Endothelial cell of umbilical vein (primary cell): ENCODE results near the gene MPND. TPM values are rescaled to one million over a fixed set of nuclear protein-coding genes. Genes with fewer than 3 reads are reported as not detected.

ENCODE experiments used
- BruUV-seq: library from RNA; stranded (reverse); fragments of 400-500 nt; replicated peaks from 2 replicates; lab custom pipeline; 2021; lab: Mats Ljungman, UMichigan
- CTCF ChIA-PET: fragments of 300-600, 350-600 bp; sonication (Branson Sonifier 250); formaldehyde crosslinking; loops from one replicate; lab custom pipeline; 2021; ENCODE audit warnings: antibody characterized with exemption, inconsistent platforms; lab: Charles Lee
- POLR2A ChIA-PET: fragments of 300-600, 350-600 bp; sonication (Branson Sonifier 250); formaldehyde crosslinking; loops from one replicate; lab custom pipeline; 2021; ENCODE audit warnings: antibody characterized with exemption, inconsistent platforms; lab: Charles Lee
- DNase-seq: peaks from one replicate; pipeline ENCODE4 v3.0.0-alpha.2; 2011; ENCODE audit warnings: low read depth, low spot score
- FAIRE-seq: peaks from 2 replicates; lab custom pipeline; 2011; peaks lifted over from hg19 to GRCh38; lab: Jason Lieb, UNC
- H2AFZ ChIP-seq: 2 replicates; pipeline ENCODE4 v1.6.0; 2012; ENCODE audit warnings: low read depth, low read length, control low read depth, inconsistent platforms
- H3K27ac ChIP-seq: 2 replicates; pipeline ENCODE4 v1.5.1; 2011; ENCODE audit warnings: low read depth, mild to moderate bottlenecking, control low read depth, low read length, moderate library complexity; ENCODE audit not compliant: insufficient read depth
- H3K27me3 ChIP-seq, 2 experiments: 2 replicates each; pipeline versions ENCODE4 v1.6.0 to v1.6.1; 2011; ENCODE audit warnings: low read length in 2 of 2, mixed read lengths in 1 of 2; ENCODE audit not compliant: control insufficient read depth in 2 of 2, insufficient read depth in 2 of 2
- H3K36me3 ChIP-seq, 2 experiments: 2 replicates in 1 of 2; 3 replicates in 1 of 2; pipeline ENCODE4 v1.5.1; 2011; ENCODE audit warnings: low read length in 2 of 2, mild to moderate bottlenecking in 1 of 2, moderate library complexity in 1 of 2; ENCODE audit not compliant: control insufficient read depth in 2 of 2, insufficient read depth in 2 of 2; ENCODE audit errors: extremely low read depth in 1 of 2
- H3K4me1 ChIP-seq: 3 replicates; pipeline ENCODE4 v1.5.1; 2011; ENCODE audit warnings: mild to moderate bottlenecking, low read length; ENCODE audit not compliant: control insufficient read depth, insufficient read depth; ENCODE audit errors: extremely low read depth
- H3K4me2 ChIP-seq: 2 replicates; pipeline ENCODE4 v1.6.1; 2011; ENCODE audit warnings: low read length, control low read depth, mixed read lengths; ENCODE audit not compliant: insufficient read depth
- H3K4me3 ChIP-seq, 3 experiments: fragments of 200-600 bp in 1 of 3; sonication (generic), shearing (Covaris generic) in 1 of 3; replicated peaks in 1 of 3; 2 replicates each; pipeline ENCODE4 v1.5.1; 2011 to 2016; ENCODE audit warnings: control low read depth in 3 of 3, low read length in 3 of 3, mild to moderate bottlenecking in 2 of 3, inconsistent platforms in 1 of 3, low read depth in 1 of 3, moderate library complexity in 1 of 3; ENCODE audit not compliant: insufficient read depth in 1 of 3
- H3K79me2 ChIP-seq: 2 replicates; pipeline ENCODE4 v1.6.0; 2012; ENCODE audit warnings: low read length, inconsistent platforms; ENCODE audit not compliant: control insufficient read depth, insufficient read depth
- H3K9ac ChIP-seq: replicated peaks from 2 replicates; pipeline ENCODE3; 2011; ENCODE audit warnings: low read length, control low read depth; ENCODE audit not compliant: insufficient read depth; ENCODE audit errors: extremely low read depth
- H3K9me1 ChIP-seq: replicated peaks from 3 replicates; pipeline ENCODE4 v1.6.0; 2011; ENCODE audit warnings: mild to moderate bottlenecking, low read length; ENCODE audit not compliant: control insufficient read depth, insufficient read depth; ENCODE audit errors: extremely low read depth
- H3K9me3 ChIP-seq: replicated peaks from 2 replicates; pipeline ENCODE4 v1.5.1; 2012; ENCODE audit warnings: low read length, inconsistent platforms; ENCODE audit not compliant: control insufficient read depth, insufficient read depth
- H4K20me1 ChIP-seq: replicated peaks from 2 replicates; pipeline ENCODE3; 2011; ENCODE audit warnings: mild to moderate bottlenecking, low read length; ENCODE audit not compliant: control insufficient read depth, insufficient read depth; ENCODE audit errors: extremely low read depth
- CTCF ChIP-seq, 2 donors: IDR thresholded peaks; 1 replicate in 1 of 2; 2 replicates in 1 of 2; pipeline ENCODE4 v1.5.1; 2011; ENCODE audit warnings: low read length in 2 of 2, mild to moderate bottlenecking in 2 of 2, moderate library complexity in 2 of 2, control low read depth in 1 of 2, inconsistent platforms in 1 of 2, low read depth in 1 of 2; ENCODE audit not compliant: insufficient read depth in 1 of 2; ENCODE audit errors: extremely low read depth in 1 of 2
- EZH2 ChIP-seq: IDR thresholded peaks from 2 replicates; pipeline ENCODE4 v1.6.1; 2012; ENCODE audit warnings: borderline replicate concordance, low read depth, mild to moderate bottlenecking, moderate library complexity, low read length, inconsistent platforms; ENCODE audit not compliant: severe bottlenecking
- FOS ChIP-seq: IDR thresholded peaks from 2 replicates; pipeline ENCODE4 v1.6.1; 2011; ENCODE audit warnings: mild to moderate bottlenecking, low read length, moderate library complexity, borderline replicate concordance; ENCODE audit not compliant: insufficient read depth
- GATA2 ChIP-seq: IDR thresholded peaks from 2 replicates; pipeline ENCODE4 v1.7.0; 2011; ENCODE audit warnings: low read depth, mild to moderate bottlenecking, moderate library complexity, mixed read lengths, low read length; ENCODE audit not compliant: insufficient read length, insufficient read depth
- JUN ChIP-seq: IDR thresholded peaks from 2 replicates; pipeline ENCODE4 v1.6.1; 2011; ENCODE audit warnings: borderline replicate concordance, low read depth; ENCODE audit not compliant: insufficient read length, insufficient read depth
- MAX ChIP-seq: IDR thresholded peaks from 2 replicates; pipeline ENCODE4 v1.6.1; 2011; ENCODE audit not compliant: insufficient read depth, insufficient read length
- MYC ChIP-seq: IDR thresholded peaks from one replicate; pipeline ENCODE4 v1.6.1; 2011; ENCODE audit warnings: mild to moderate bottlenecking, low read depth, low read length
- POLR2A ChIP-seq: IDR thresholded peaks from 2 replicates; pipeline ENCODE4 v1.6.1; 2012; ENCODE audit warnings: low read depth, mild to moderate bottlenecking, control low read depth, low read length
- POLR2AphosphoS5 ChIP-seq: IDR thresholded peaks from 2 replicates; pipeline ENCODE4 v1.6.1; 2012; ENCODE audit warnings: low read depth, mild to moderate bottlenecking, control low read depth, low read length, moderate library complexity; ENCODE audit not compliant: insufficient read depth
- dilution Hi-C: fragments of 300-500 bp; cut with MboI; formaldehyde crosslinking; loops from one replicate; pipeline ENCODE4 v1.15.0; 2019; ENCODE audit warnings: low sequenced_read_pairs; ENCODE audit not compliant: extremely low pct_ligation_motif_present
- intact Hi-C: fragments of 100-400 bp; cut with micrococcal nuclease; formaldehyde crosslinking; loops from one replicate; pipeline ENCODE4 v1.10.0; 2022
- polyA plus RNA-seq, 4 experiments: library from polyadenylated mRNA; depleted of rRNA in 3 of 4; stranded (reverse) in 3 of 4; unstranded in 1 of 4; fragments of >200 nt; gene quantifications; 2 replicates each; pipeline versions ENCODE4 v1.2.1 to v1.2.3, GENCODE V29; 2011 to 2012; ENCODE audit warnings: missing spikeins in 1 of 4
- total RNA-seq: library from RNA; stranded (reverse); gene quantifications from 2 replicates; pipeline ENCODE4 v1.2.3, GENCODE V29; 2021

MPND gene
- total and polyA plus RNA-seq, 2 donors (not counting 3 experiments of a cell fraction or from before 2014, with no cell fraction given): 14.8 to 21.1 TPM

- FAIRE-seq (peak; percentile 24), DNase-seq (no peak)
- dilution Hi-C loops: no loop called here
- Histone ChIP-seq H3K9me3 (no peaks in the 10 kb centered on the region), H3K27me3 (no peaks in the 10 kb centered on the region), H3K27ac (no peak overlapping the region), H3K4me1 (no peaks in the 10 kb centered on the region), H3K36me3 (peaks cover 0 to 3% of the 10 kb centered on the region in 2 experiments), H3K79me2 (no peaks in the 10 kb centered on the region), H3K9me1 (no peaks in the 10 kb centered on the region), H3K9ac (no peak overlapping the region), H4K20me1 (no peaks in the 10 kb centered on the region), H3K4me2 (peak overlapping the region; percentile 17), H3K4me3 (no peak overlapping the region), H2AFZ (peak overlapping the region; percentile 8)
- ChIA-PET CTCF (interaction anchor here (1.0 kb wide), 1 partner anchor 48 kb away, joined by 4 read pairs; no protein-coding TSS in a partner anchor), POLR2A (no interaction called here)
- intact Hi-C loops: no loop called here
- TF ChIP-seq EZH2 (no peak), POLR2AphosphoS5 (no peak), JUN (no peak), POLR2A (no peak), CTCF (IDR thresholded peaks at IDR 0.05; ENCODE audit: extremely low read depth in 1 of 2, insufficient read depth in 1 of 2, low read depth in 1 of 2, low read length in 2 of 2) (no peak), FOS (no peak), MYC (no peak), GATA2 (no peak), MAX (no peak)
- no TSS peak for BruUV-seq
These were observed 39.4 kb upstream of the MPND start for GRCh38 chr19:4303819-4304537.
